ENCODE data around the gene RUSF1.

Gene RUSF1

GRCh38 chr16:31467151-31467773, 40.9 kb downstream of the RUSF1 start:
- FAIRE-seq = no peak

GRCh38 chr16:31466381-31466841, 41.8 kb downstream of the RUSF1 start:
- no peak for FAIRE-seq

- no peak for FAIRE-seq
Measured at GRCh38 chr16:31465788-31466370, 42.3 kb downstream of the RUSF1 start.

- no peak for FAIRE-seq
Measured at GRCh38 chr16:31464781-31465260, 43.4 kb downstream of the RUSF1 start.

GRCh38 chr16:31464348-31464769, 43.8 kb downstream of the RUSF1 start:
- FAIRE-seq = no peak

- no peak for FAIRE-seq
Measured at GRCh38 chr16:31461921-31462804, 46.0 kb downstream of the RUSF1 start.

- FAIRE-seq = no peak
Measured at GRCh38 chr16:31461201-31461920, 46.8 kb downstream of the RUSF1 start.

- peak; percentile 63 for FAIRE-seq
Measured at GRCh38 chr16:31460582-31461002, 47.6 kb downstream of the RUSF1 start.

- FAIRE-seq = peak; percentile 89
Measured at GRCh38 chr16:31459687-31460581, 48.3 kb downstream of the RUSF1 start.

- peak; percentile 81 for FAIRE-seq
Measured at GRCh38 chr16:31458844-31459686, 49.1 kb downstream of the RUSF1 start, which contains the start of gene ARMC5. Gene ARMC5, plus strand, starts transcription at chr16:31459501. Its CDS starts 24 bp downstream, at chr16:31459525.

- FAIRE-seq = no peak
Measured at GRCh38 chr16:31458073-31458843, 49.9 kb downstream of the RUSF1 start.

- FAIRE-seq = no peak
Measured at GRCh38 chr16:31456988-31457360, 51.2 kb downstream of the RUSF1 start.

GRCh38 chr16:31455601-31456314, 52.4 kb downstream of the RUSF1 start:
- FAIRE-seq = no peak

GRCh38 chr16:31453255-31454204, 54.7 kb downstream of the RUSF1 start:
- no peak for FAIRE-seq

GRCh38 chr16:31452631-31453106, 55.5 kb downstream of the RUSF1 start:
- FAIRE-seq = no peak

- FAIRE-seq = no peak
Measured at GRCh38 chr16:31451681-31452351, 56.4 kb downstream of the RUSF1 start.

- no peak for FAIRE-seq
Measured at GRCh38 chr16:31451201-31451600, 57.0 kb downstream of the RUSF1 start.
